ENCODE data around the gene MGST2.

MGST2 gene

DNA sequence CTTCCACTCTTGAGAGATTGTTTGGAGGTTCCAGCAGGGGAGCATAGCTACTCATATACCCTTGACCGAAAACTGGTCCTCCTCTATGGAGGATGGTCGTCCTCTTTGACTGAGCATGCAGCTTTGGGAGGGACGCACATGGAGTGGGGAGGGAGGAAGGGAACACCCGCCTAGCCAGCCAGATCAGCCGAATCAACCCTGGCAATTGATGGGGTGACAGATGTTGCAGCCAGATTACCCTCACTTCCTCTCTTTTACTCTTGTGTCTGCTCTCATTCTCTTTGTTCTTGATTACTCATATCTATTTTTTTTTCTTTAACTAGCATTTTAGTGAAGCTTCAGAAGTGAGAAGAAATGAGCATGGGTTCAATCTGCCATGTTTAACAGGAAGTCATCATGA is 19.6 kb downstream of the MGST2 start:
- no peak overlapping the region for H3K4me2 ChIP-seq (ENCODE audit: low read depth, low read length, poor library complexity, severe bottlenecking)
- H3K27me3 ChIP-seq (ENCODE audit: insufficient read depth, low read length, poor library complexity, severe bottlenecking) = no peaks in the 10 kb centered on the region
- no peaks in the 10 kb centered on the region for H3K9me3 ChIP-seq (ENCODE audit: insufficient read depth, low read depth, low read length)
- no peak overlapping the region for H2AFZ ChIP-seq (ENCODE audit: low read length)
- TF ChIP-seq EZH2phosphoT487 (IDR thresholded peaks at IDR 0.05; ENCODE audit: borderline replicate concordance) = no peak
- TF ChIP-seq, protein P1, sequence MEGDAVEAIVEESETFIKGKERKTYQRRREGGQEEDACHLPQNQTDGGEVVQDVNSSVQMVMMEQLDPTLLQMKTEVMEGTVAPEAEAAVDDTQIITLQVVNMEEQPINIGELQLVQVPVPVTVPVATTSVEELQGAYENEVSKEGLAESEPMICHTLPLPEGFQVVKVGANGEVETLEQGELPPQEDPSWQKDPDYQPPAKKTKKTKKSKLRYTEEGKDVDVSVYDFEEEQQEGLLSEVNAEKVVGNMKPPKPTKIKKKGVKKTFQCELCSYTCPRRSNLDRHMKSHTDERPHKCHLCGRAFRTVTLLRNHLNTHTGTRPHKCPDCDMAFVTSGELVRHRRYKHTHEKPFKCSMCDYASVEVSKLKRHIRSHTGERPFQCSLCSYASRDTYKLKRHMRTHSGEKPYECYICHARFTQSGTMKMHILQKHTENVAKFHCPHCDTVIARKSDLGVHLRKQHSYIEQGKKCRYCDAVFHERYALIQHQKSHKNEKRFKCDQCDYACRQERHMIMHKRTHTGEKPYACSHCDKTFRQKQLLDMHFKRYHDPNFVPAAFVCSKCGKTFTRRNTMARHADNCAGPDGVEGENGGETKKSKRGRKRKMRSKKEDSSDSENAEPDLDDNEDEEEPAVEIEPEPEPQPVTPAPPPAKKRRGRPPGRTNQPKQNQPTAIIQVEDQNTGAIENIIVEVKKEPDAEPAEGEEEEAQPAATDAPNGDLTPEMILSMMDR (conservative IDR thresholded peaks at IDR 0.05; ENCODE audit: low read length) = no peak
- H3K4me3 ChIP-seq (ENCODE audit: low read length, poor library complexity, severe bottlenecking) = no peak overlapping the region
- H3K4me1 ChIP-seq (ENCODE audit: insufficient read depth, low read length, poor library complexity, severe bottlenecking) = peaks cover 22% of the 10 kb centered on the region
- no peaks in the 10 kb centered on the region for H3K9me2 ChIP-seq (replicated peaks; ENCODE audit: low read depth, low read length)
- no peak overlapping the region for H3K9ac ChIP-seq (ENCODE audit: low read depth, low read length, poor library complexity, severe bottlenecking)
- H3F3A ChIP-seq (ENCODE audit: low read depth) = peaks cover 6% of the 10 kb centered on the region
- no peaks in the 10 kb centered on the region for H4K20me1 ChIP-seq (ENCODE audit: insufficient read depth, low read length, poor library complexity, severe bottlenecking)
- H3K79me2 ChIP-seq (ENCODE audit: insufficient read depth, low read length) = peaks cover 60% of the 10 kb centered on the region; the same call in 1 of the 2 replicates
- peaks cover 72% of the 10 kb centered on the region for H3K36me3 ChIP-seq (ENCODE audit: insufficient read depth, low read length)

DNA sequence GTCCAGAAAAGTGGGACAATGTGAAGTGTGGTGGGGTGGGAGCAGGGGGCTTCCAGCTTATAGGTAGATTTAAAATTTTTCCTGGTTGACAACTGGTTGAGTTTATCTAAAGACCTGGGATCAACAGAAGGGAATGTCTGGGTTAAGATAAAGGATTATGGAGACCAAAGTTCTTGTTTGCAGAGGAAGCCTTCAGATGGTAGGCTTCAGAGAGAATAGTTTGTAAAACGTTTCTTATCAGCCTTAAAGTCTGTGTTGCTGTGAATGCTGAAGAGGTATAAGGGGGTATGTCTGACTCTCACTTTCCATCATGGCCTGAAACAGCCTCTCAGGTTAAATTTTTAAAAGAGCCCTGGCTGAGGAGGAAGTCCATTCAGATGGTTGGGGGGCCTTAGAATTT is 20.5 kb downstream of the MGST2 start:
- Histone ChIP-seq H3K4me1 (ENCODE audit: insufficient read depth, low read length, poor library complexity, severe bottlenecking) (peaks cover 22% of the 10 kb centered on the region), H3K9me2 (replicated peaks; ENCODE audit: low read depth, low read length) (no peaks in the 10 kb centered on the region), H3K36me3 (ENCODE audit: insufficient read depth, low read length) (peaks cover 63% of the 10 kb centered on the region), H3K27me3 (ENCODE audit: insufficient read depth, low read length, poor library complexity, severe bottlenecking) (no peaks in the 10 kb centered on the region), H3F3A (ENCODE audit: low read depth) (peaks cover 6% of the 10 kb centered on the region), H3K4me2 (ENCODE audit: low read depth, low read length, poor library complexity, severe bottlenecking) (no peak overlapping the region), H2AFZ (ENCODE audit: low read length) (no peak overlapping the region), H3K79me2 (ENCODE audit: insufficient read depth, low read length) (peaks cover 57% of the 10 kb centered on the region; the same call in 1 of the 2 replicates), H3K4me3 (ENCODE audit: low read length, poor library complexity, severe bottlenecking) (no peak overlapping the region), H3K9me3 (ENCODE audit: insufficient read depth, low read depth, low read length) (no peaks in the 10 kb centered on the region), H4K20me1 (ENCODE audit: insufficient read depth, low read length, poor library complexity, severe bottlenecking) (no peaks in the 10 kb centered on the region), H3K9ac (ENCODE audit: low read depth, low read length, poor library complexity, severe bottlenecking) (no peak overlapping the region)
- TF ChIP-seq EZH2phosphoT487 (IDR thresholded peaks at IDR 0.05; ENCODE audit: borderline replicate concordance) = no peak
- TF ChIP-seq, protein P1 (conservative IDR thresholded peaks at IDR 0.05; ENCODE audit: low read length) = no peak

DNA sequence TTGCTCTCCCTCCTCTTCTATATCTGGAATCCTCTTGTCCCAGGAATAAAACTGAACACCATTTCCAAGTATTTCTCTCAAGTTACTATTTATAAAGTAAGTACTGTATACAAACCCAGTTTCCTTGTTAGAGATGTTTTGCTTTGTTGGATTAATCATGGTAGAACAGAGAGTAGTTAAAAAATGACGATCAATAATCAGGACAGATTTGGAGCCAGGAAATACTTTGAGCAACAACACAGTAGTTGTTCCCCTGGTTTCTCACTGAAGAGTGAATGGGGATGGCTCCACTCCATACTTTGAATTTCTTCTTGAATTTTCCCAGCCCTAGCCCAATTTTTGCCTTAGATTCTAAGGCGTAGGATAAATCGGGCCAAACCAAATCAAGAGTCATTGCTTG is 21.4 kb downstream of the MGST2 start:
- Histone ChIP-seq H3F3A (ENCODE audit: low read depth) (peaks cover 6% of the 10 kb centered on the region), H3K36me3 (ENCODE audit: insufficient read depth, low read length) (peaks cover 62% of the 10 kb centered on the region), H3K4me1 (ENCODE audit: insufficient read depth, low read length, poor library complexity, severe bottlenecking) (peaks cover 22% of the 10 kb centered on the region), H3K4me2 (ENCODE audit: low read depth, low read length, poor library complexity, severe bottlenecking) (no peak overlapping the region), H4K20me1 (ENCODE audit: insufficient read depth, low read length, poor library complexity, severe bottlenecking) (no peaks in the 10 kb centered on the region), H3K9me3 (ENCODE audit: insufficient read depth, low read depth, low read length) (no peaks in the 10 kb centered on the region), H3K4me3 (ENCODE audit: low read length, poor library complexity, severe bottlenecking) (no peak overlapping the region), H3K27me3 (ENCODE audit: insufficient read depth, low read length, poor library complexity, severe bottlenecking) (no peaks in the 10 kb centered on the region), H3K9ac (ENCODE audit: low read depth, low read length, poor library complexity, severe bottlenecking) (no peak overlapping the region), H3K9me2 (replicated peaks; ENCODE audit: low read depth, low read length) (no peaks in the 10 kb centered on the region), H3K79me2 (ENCODE audit: insufficient read depth, low read length) (peaks cover 54% of the 10 kb centered on the region; the same call in 1 of the 2 replicates), H2AFZ (ENCODE audit: low read length) (no peak overlapping the region)
- no peak for TF ChIP-seq EZH2phosphoT487 (IDR thresholded peaks at IDR 0.05; ENCODE audit: borderline replicate concordance)
- TF ChIP-seq, protein P1 (conservative IDR thresholded peaks at IDR 0.05; ENCODE audit: low read length) = no peak
